Head of caudate nucleus (tissue), 42 donors: ENCODE results near the gene L3HYPDH.
"Not testable (repeated sequence)": the region's sequence is repeated elsewhere in the genome, so short reads cannot be mapped to it uniquely, and the experiment has no call there.

Experiments used
- DNase-seq, 42 donors: peaks; one replicate each; pipeline versions ENCODE4 v3.0.0 to v3.0.0-alpha.2; 2020 to 2021; ENCODE audit warnings: mixed read lengths in 7 of 42
- intact Hi-C: fragments of 100-400 bp; cut with DNase I; formaldehyde crosslinking; loops from one replicate; pipeline ENCODE4 v1.15.0; 2022

The L3HYPDH gene

GRCh38 chr14:59481871-59482540 is 2.2 kb downstream of the L3HYPDH start:
- peak in 1 of 42 donors; percentile 11 for DNase-seq
- intact Hi-C loops, result no loop called here

GRCh38 chr14:59481407-59481806 is 2.8 kb downstream of the L3HYPDH start:
- no peak for DNase-seq
- intact Hi-C loops, result no loop called here

- DNase-seq, result no peak
- intact Hi-C loops, result no loop called here
These were observed 4.0 kb downstream of the L3HYPDH start for GRCh38 chr14:59480166-59480565.

- intact Hi-C loops, result no loop called here
- no peak for DNase-seq
These were observed 5.7 kb downstream of the L3HYPDH start for GRCh38 chr14:59478540-59478939.

GRCh38 chr14:59475709-59476108 is 8.5 kb downstream of the L3HYPDH start:
- no peak for DNase-seq
- intact Hi-C loops, result no loop called here

- no peak for DNase-seq
- intact Hi-C loops, result no loop called here
These were observed 10.0 kb downstream of the L3HYPDH start for GRCh38 chr14:59474172-59474571.

GRCh38 chr14:59465316-59466135 is 18.7 kb downstream of the L3HYPDH start, which contains the start of gene GPR135:
GPR135 (minus strand) TSS chr14:59465380; CDS start chr14:59465226, 154 bp downstream.
- intact Hi-C loops, result no loop called here
- peak in 30 of 42 donors; percentile 25 to 79 (median 56) for DNase-seq

- peak in 41 of 42 donors; percentile 7 to 82 (median 56) for DNase-seq
- intact Hi-C loops, result no loop called here
These were observed 19.5 kb downstream of the L3HYPDH start for GRCh38 chr14:59464486-59465315.

GRCh38 chr14:59463787-59464485 is 20.3 kb downstream of the L3HYPDH start:
- intact Hi-C loops, result no loop called here
- DNase-seq, result peak in 19 of 42 donors; percentile 8 to 57 (median 36)

- intact Hi-C loops, result no loop called here
These were observed 22.3 kb downstream of the L3HYPDH start for GRCh38 chr14:59461891-59462290.

GRCh38 chr14:59460378-59460777 is 23.8 kb downstream of the L3HYPDH start:
- DNase-seq, result no peak
- intact Hi-C loops, result no loop called here

More at GRCh38 chr14:59461891-59462290, 22.3 kb downstream of the L3HYPDH start:
- DNase-seq, result no peak

GRCh38 chr14:59458486-59458885 is 25.7 kb downstream of the L3HYPDH start:
- intact Hi-C loops, result no loop called here

GRCh38 chr14:59455411-59455810 is 28.8 kb downstream of the L3HYPDH start:
- intact Hi-C loops, result no loop called here
- DNase-seq, result no peak

More at GRCh38 chr14:59458486-59458885, 25.7 kb downstream of the L3HYPDH start:
- DNase-seq, result no peak

GRCh38 chr14:59454139-59454538 is 30.1 kb downstream of the L3HYPDH start:
- intact Hi-C loops, result no loop called here
- DNase-seq, result peak in 1 of 42 donors; percentile 42

- no peak for DNase-seq
- intact Hi-C loops, result no loop called here
These were observed 32.4 kb downstream of the L3HYPDH start for GRCh38 chr14:59451849-59452248.

GRCh38 chr14:59450716-59451115 is 33.5 kb downstream of the L3HYPDH start:
- no peak for DNase-seq
- intact Hi-C loops, result no loop called here

- intact Hi-C loops, DNase-seq: not testable (repeated sequence)
These were observed 35.5 kb downstream of the L3HYPDH start for GRCh38 chr14:59448673-59449072.

- no peak for DNase-seq
- intact Hi-C loops, result no loop called here
These were observed 44.8 kb downstream of the L3HYPDH start for GRCh38 chr14:59439256-59439965.
